ENCODE results near the gene FBXO15.

The FBXO15 gene, protein sequence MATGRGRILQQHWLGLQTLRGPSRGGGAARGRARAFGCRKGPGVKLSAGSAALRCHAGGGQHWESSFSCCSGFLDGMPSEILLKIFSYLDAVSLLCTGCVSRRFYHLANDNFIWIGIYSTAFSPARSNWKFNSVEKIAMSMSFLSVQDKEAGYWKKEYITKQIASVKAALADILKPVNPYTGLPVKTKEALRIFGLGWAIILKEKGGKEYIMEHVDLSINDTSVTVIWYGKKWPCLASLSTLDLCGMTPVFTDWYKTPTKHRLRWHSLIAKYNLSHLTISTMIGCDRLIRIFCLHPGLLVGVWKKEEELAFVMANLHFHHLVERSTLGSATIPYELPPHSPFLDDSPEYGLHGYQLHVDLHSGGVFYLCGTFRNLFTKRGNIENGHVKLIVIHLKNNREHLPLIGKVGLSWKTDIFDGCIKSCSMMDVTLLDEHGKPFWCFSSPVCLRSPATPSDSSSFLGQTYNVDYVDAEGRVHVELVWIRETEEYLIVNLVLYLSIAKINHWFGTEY

GRCh38 chr18:74147779-74148542, at the start of gene FBXO15, which contains the start of gene TIMM21:
Gene FBXO15, minus strand, starts transcription at chr18:74147834. Its CDS starts 49 bp downstream, at chr18:74147785.
Gene TIMM21, plus strand, starts transcription at chr18:74148523. Its CDS starts 286 bp downstream, at chr18:74148809.
- peak; percentile 90 for DNase-seq (ENCODE audit: low spot score)

DNA sequence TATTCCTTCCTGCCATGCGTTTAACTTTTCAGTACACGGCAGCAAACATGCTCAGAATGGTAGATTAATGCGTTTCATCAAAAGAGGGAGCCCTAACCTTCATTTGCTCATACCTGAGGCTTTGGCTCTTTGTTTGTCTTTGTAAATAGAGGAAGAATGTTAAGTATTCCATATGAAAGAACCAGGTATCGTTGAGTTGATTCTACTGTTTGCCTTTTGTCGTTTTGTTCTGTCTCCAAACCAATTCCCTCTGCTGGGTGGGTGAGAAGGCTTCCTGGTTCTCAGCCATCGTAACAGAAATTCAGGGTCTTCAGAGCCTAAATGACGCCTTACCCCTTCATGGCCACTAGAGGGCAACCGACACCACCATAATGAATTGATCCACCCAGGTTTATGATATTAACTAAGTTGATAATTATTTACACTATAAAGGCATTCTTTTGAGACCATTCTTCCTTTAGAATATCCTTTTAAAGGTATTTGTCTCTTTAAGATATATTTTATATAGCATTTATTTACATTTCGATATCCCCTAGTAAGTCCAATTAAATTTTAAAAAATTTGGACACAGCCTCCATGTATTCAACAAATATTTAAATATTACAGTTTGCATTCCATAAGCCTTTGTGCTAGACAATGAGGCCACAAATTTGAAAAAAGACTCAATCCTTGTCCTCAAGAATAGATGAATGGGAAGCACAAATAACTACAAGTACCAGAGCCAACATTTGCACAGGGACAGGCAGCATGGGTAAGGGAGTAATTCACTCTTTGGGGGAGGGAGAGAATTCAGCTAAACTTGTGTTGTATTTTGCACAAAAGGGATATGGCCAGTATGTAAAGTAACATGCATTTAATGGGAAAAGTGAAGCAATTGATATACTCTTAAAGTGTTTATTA, 48.8 kb upstream of the FBXO15 start:
- DNase-seq (ENCODE audit: low spot score), result peak; percentile 78

DNA sequence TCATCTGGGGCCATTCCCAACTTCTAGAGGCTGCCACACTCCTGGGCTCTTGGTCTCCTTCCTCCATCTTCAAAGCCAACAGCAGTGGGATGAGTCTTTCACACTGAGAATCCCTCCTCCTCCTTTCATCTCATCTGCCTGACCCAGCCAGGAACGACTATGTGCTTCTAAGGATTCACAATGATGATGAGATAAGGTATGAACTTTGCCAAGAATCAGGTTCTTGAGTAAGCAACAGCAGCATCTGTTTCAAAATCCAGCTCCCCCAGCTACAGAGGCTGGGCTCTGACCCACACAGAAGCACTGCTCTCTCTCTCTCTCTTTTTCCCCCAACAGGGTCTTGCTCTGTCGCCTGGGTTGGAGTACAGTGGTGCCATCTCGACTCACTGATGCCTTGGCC, 47.1 kb upstream of the FBXO15 start:
- DNase-seq (ENCODE audit: low spot score), result no peak

DNA sequence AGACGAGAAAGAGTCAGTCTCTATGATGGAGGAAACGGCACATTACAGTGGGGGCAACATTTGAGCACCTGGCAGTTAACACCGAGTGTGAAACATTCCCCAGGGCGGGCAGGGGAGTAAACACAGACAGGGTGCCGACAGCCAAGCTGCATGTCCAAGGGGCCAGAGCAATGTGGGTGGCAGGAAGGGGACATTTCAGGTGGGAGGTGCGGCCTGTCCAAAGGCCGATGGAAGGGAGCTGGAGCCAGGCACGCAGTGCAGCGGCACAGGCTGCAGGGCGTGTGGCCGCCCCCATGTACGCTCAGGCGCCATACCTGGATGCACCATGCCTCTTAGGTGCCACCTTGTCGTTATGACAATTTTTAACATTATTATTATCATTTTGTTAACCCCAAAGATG, 43.9 kb upstream of the FBXO15 start:
- DNase-seq (ENCODE audit: low spot score), result no peak

DNA sequence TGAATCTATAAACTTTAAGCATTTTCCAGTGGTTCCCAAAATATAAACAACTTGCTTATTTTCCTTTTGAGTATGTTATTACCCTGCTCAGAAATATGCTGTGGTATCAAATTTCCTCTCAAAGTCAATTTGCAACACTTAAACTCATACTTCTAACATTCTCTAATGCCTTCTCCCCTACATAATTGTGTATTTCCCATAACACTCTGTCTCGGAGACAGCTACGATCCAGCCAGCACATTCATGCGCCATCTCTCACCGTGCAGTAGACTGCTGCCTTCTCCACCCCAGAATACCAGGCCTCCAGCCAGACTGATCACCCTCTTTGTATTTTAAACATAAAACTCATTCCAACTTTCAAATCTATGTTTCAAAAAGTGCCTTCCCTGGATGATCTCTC, 42.5 kb upstream of the FBXO15 start:
- DNase-seq (ENCODE audit: low spot score), result no peak

GRCh38 chr18:74186661-74187060, 39.0 kb upstream of the FBXO15 start:
- DNase-seq (ENCODE audit: low spot score), result no peak

DNA sequence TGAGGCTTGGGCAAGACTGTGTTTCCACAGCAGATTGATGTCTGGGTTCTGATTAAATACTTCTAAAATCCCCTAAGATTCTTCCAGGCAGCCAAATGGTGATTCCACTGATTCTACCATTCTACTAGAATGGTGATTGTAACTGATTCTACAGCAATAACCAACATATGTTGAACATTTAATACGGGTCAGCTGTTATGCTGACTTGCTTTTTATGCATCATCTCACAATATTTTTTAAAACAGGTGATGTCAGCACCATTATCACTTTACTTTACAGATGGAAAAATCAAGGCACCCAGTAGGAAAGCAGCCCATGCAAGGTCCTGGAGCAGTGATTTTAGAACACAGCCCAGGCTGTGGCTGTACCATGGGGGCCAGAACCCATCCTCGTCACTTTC, 38.2 kb upstream of the FBXO15 start:
- DNase-seq (ENCODE audit: low spot score), result no peak

DNA sequence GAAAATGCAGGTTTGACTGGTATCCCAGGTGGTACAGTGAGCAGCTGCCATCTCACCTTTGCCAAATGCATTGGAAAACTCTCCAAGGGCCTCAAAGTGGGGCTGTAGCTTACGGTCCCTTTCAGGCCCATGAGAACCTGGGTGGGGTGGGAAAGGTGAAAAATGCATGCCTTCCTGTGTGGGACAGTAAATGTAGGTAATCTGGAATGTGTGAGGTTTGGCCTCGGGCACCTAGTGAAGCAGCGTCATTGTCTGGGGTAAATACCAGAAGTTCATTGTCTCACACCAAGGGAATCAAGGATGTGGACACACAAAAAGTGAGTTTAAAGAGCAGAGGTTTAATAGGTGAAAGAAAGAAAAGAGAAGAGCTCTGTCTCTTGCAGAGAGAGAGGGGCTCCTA, 37.2 kb upstream of the FBXO15 start:
- DNase-seq (ENCODE audit: low spot score), result no peak

- DNase-seq (ENCODE audit: low spot score), result peak; percentile 28
Measured at GRCh38 chr18:74183130-74183529, 35.5 kb upstream of the FBXO15 start.

- no peak for DNase-seq (ENCODE audit: low spot score)
Measured at GRCh38 chr18:74182335-74182734, 34.7 kb upstream of the FBXO15 start.

DNA sequence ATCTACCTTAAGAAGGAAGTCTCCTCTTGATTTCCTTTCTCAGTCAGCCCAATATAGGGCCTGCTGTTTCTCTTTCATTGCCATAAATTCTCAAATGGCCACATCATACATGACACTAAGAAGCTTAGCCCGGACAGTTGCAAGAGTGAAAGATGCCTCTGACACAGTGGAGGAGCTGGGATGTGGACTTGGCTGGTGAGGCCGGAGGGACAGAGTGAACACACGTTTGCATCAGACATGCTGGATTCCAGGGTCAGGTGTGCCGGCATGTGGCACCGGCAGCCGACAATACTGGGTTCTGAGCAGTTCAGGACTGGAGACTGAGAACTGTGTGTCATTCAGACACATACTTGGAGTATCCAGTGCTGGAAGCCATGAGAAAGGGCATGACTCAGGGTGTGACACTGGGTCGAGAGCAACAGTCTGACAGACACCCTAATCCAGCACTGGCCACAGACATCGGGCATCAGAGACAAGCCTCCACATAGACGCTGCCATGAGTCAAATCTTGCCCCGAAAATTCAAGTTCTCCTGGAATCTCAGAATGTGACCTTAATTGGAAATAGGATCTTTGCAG, 32.1 kb upstream of the FBXO15 start:
- no peak for DNase-seq (ENCODE audit: low spot score)

- no peak for DNase-seq (ENCODE audit: low spot score)
Measured at GRCh38 chr18:74178884-74179283, 31.2 kb upstream of the FBXO15 start.

GRCh38 chr18:74175658-74176057, 28.0 kb upstream of the FBXO15 start:
- DNase-seq (ENCODE audit: low spot score), result no peak

- DNase-seq (ENCODE audit: low spot score), result no peak
Measured at GRCh38 chr18:74173434-74173750, 25.8 kb upstream of the FBXO15 start.

DNA sequence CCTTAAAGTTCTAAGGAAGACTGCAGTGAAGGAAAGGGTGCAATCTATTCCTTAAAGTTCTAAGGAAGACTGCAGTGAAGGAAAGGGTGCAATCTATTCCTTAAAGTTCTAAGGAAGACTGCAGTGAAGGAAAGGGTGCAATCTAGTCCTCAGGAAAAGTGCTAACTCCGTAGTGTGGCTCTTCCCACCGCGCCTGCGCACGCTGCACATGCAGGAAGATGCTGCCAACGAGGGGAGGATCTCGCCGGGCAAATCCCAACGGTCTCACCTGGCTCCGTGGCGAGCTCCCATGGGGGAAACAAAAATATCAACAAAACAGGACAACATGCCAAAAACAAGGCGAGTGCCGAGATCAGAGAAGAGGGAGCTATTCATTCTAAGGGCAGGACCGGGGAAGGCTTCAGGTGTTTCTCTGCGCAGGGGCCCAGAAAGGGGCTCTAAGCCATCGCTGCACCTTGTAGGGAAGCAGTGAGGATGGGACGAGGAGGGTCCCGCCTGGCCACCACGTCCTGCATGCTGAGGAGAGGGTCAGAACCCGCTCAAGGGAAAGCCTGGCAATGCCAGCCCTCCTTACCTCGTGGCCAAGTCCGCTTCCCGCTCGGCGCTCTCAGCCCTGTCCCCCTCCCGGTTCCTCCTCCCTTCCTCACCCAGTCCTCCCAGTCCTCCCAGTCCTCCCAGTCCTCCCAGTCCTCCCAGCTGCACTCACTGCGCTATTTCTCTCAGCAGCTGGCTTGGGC, 25.2 kb upstream of the FBXO15 start:
- no peak for DNase-seq (ENCODE audit: low spot score)

DNA sequence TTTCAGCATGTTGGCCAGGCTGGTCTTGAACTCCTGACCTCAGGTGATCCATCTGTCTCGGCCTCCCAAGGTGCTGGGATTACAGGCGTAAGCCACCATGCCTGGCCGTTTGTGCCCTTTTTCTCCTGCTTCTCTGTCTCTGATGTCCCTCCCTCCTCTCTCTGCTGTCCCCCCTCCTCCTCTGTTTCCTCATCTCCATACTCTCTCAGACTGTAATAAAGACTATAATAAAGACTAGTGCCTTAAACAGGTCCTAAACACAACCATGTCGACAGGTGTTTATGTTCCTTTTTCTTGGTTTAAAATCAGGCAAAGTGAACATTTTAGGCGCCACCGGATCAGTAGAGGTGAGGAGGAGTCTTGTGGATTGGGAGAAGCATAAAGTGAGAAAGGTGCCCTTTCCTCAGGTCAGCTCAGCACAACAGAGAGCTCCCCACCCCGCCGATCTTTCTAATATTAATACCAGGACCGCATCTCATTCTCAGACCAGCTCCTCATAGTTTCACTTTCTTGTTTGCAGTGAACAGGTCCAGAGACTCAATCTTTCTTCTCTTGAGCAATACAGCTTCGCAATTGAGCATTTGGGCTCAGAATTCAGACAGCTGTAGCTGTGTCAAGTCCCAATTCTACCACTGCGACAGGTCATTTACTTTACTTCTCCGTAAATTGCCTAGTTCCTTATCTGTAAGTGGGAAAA, 24.4 kb upstream of the FBXO15 start:
- no peak for DNase-seq (ENCODE audit: low spot score)

- no peak for DNase-seq (ENCODE audit: low spot score)
Measured at GRCh38 chr18:74166386-74166785, 18.8 kb upstream of the FBXO15 start.

DNA sequence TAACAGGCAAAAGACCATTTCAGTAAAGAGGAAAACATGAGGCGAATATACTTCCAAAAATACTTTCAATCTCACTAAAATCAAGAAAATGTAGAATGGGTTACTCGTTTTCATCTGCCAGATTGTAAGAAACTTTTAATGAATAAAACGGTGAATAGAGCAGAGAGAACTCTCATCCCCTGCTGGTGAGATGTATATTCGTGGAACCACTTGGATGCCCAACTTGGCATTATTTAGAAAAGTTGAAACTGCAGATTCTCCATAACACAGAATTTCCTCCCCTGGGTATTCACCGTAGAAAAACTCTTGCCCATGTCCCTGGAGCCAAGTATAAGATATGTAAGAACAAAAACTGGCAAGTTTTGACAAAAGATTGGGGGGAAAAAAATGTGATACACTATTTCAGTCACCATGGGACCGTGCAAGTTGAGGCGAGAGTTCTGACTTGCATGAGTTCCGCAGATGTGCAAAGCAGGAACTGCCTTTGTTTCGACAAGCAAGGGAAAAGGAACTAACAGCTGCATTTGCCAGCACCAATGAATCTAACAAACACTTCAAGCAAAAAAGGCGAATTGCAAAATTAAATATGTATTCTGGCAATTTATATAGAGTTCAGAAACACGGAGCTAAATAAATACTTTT, 15.5 kb upstream of the FBXO15 start:
- DNase-seq (ENCODE audit: low spot score), result no peak

- DNase-seq (ENCODE audit: low spot score), result no peak
Measured at GRCh38 chr18:74155276-74155675, 7.6 kb upstream of the FBXO15 start.

GRCh38 chr18:74154716-74155115, 7.1 kb upstream of the FBXO15 start:
- no peak for DNase-seq (ENCODE audit: low spot score)
